K562 (cell line): Measurements from ENCODE around the gene ASPRV1. TPM values are rescaled to one million over a fixed set of nuclear protein-coding genes. Genes with fewer than 3 reads are reported as not detected.

Source experiments
- ATAC-seq: fragments of 200-7000 bp; cut with Tn5 transposase; 3 replicates; pipeline ENCODE4 v1.9.1; 2020; ENCODE audit warnings: moderate library complexity
- BruUV-seq: library from RNA; stranded (reverse); fragments of 400-500 nt; replicated peaks from 2 replicates; lab custom pipeline; 2021; lab: Mats Ljungman, UMichigan
- CTCF ChIA-PET: fragments of 300-600 bp; formaldehyde crosslinking; extraction: SDS; loops from one replicate; lab custom pipeline; 2021; ENCODE audit warnings: low intra/inter-chr PET ratio; lab: Yijun Ruan, JAX
- POLR2A ChIA-PET: fragments of 300-600, 350-650 bp; sonication (Branson Sonifier 250); formaldehyde crosslinking; extraction: SDS; loops from one replicate; lab custom pipeline; 2021; ENCODE audit warnings: antibody characterized with exemption, inconsistent platforms; lab: Yijun Ruan, JAX
- DNase-seq, 4 experiments: peaks; one replicate each; pipeline versions ENCODE4 v3.0.0 to v3.0.0-alpha.2; 2011 to 2018; ENCODE audit warnings: low spot score in 3 of 4, mixed read lengths in 3 of 4; ENCODE audit errors: extremely low read depth in 1 of 4
- FAIRE-seq: peaks from 2 replicates; lab custom pipeline; 2011; peaks lifted over from hg19 to GRCh38; lab: Jason Lieb, UNC
- H2AFZ ChIP-seq: 2 replicates; pipeline ENCODE4 v1.6.0; 2011; ENCODE audit warnings: low read depth, low read length, control low read depth, inconsistent platforms
- H3K27ac ChIP-seq: fragments of 200-600 bp; 3 replicates; pipeline ENCODE4 v1.8.0; 2011; ENCODE audit warnings: low read depth, mild to moderate bottlenecking, control low read depth, inconsistent platforms, low read length, moderate library complexity, mixed read lengths; ENCODE audit errors: extremely low read depth
- H3K27me3 ChIP-seq, 2 experiments: fragments of 300-600 bp in 1 of 2; 2 replicates in 1 of 2; 3 replicates in 1 of 2; pipeline versions ENCODE4 v1.6.0 to v1.8.0; 2011; ENCODE audit warnings: inconsistent platforms in 2 of 2, low read length in 2 of 2, mild to moderate bottlenecking in 1 of 2, mixed read lengths in 1 of 2, moderate library complexity in 1 of 2; ENCODE audit not compliant: control insufficient read depth in 2 of 2, insufficient read depth in 2 of 2
- H3K36me3 ChIP-seq: fragments of 300-600 bp; 3 replicates; pipeline ENCODE4 v1.8.0; 2011; ENCODE audit warnings: mild to moderate bottlenecking, low read length, inconsistent platforms; ENCODE audit not compliant: control insufficient read depth, insufficient read depth
- H3K4me1 ChIP-seq, 2 experiments: fragments of 200-600 bp in 1 of 2; replicated peaks in 1 of 2; 2 replicates in 1 of 2; 3 replicates in 1 of 2; pipeline versions ENCODE4 v1.5.1 to v1.8.0; 2011; ENCODE audit warnings: inconsistent platforms in 2 of 2, low read length in 2 of 2, mild to moderate bottlenecking in 1 of 2, mixed read lengths in 1 of 2, moderate library complexity in 1 of 2; ENCODE audit not compliant: control insufficient read depth in 2 of 2, insufficient read depth in 2 of 2
- H3K4me2 ChIP-seq: 2 replicates; pipeline ENCODE4 v1.6.1; 2011; ENCODE audit warnings: low read length, control low read depth, inconsistent platforms, mixed read lengths; ENCODE audit not compliant: insufficient read depth
- H3K4me3 ChIP-seq: fragments of 200-600 bp; sonication (generic), shearing (Covaris generic); 2 replicates; pipeline ENCODE4 v1.5.1; 2016; ENCODE audit warnings: control low read depth, inconsistent platforms
- H3K79me2 ChIP-seq: fragments of 200-600 bp; 3 replicates; pipeline ENCODE4 v1.8.0; 2011; ENCODE audit warnings: low read length, inconsistent platforms; ENCODE audit not compliant: control insufficient read depth, insufficient read depth
- H3K9ac ChIP-seq, 2 experiments: 2 replicates each; pipeline versions ENCODE4 v1.6.0 to v1.6.1; 2011; ENCODE audit warnings: low read depth in 2 of 2, low read length in 2 of 2, control low read depth in 1 of 2, inconsistent platforms in 1 of 2, mild to moderate bottlenecking in 1 of 2, mixed read lengths in 1 of 2; ENCODE audit not compliant: insufficient read depth in 1 of 2
- H3K9me1 ChIP-seq: one replicate; pipeline ENCODE4 v1.6.0; 2011; ENCODE audit warnings: inconsistent platforms, mild to moderate bottlenecking, low read length, moderate library complexity; ENCODE audit not compliant: control insufficient read depth, insufficient read depth
- H3K9me3 ChIP-seq: replicated peaks from 2 replicates; pipeline ENCODE4 v1.5.1; 2011; ENCODE audit warnings: low read depth, low read length, inconsistent platforms; ENCODE audit not compliant: control insufficient read depth, insufficient read depth
- H4K20me1 ChIP-seq: replicated peaks from 2 replicates; pipeline ENCODE4 v1.6.1; 2011; ENCODE audit warnings: low read length, inconsistent platforms, mixed read lengths; ENCODE audit not compliant: control insufficient read depth, insufficient read depth
- AFF4 ChIP-seq: sonication (generic); formaldehyde crosslinking; IDR thresholded peaks from 2 replicates; pipeline ENCODE4 v1.8.0; 2023; ENCODE audit warnings: mild to moderate bottlenecking, missing genetic modification reagents
- ASH1L ChIP-seq: fragments of 450-650 bp; IDR thresholded peaks from 2 replicates; pipeline ENCODE4 v1.6.1; 2018; ENCODE audit warnings: borderline replicate concordance, mild to moderate bottlenecking, low read depth; ENCODE audit not compliant: partially characterized antibody
- ATF4 ChIP-seq: fragments of 450-650 bp; formaldehyde crosslinking; IDR thresholded peaks from 2 replicates; pipeline ENCODE4 v1.4.0; 2022; ENCODE audit warnings: mild to moderate bottlenecking, moderate library complexity
- HDAC6 ChIP-seq: IDR thresholded peaks from 2 replicates; pipeline ENCODE4 v1.6.1; 2012; ENCODE audit warnings: low read depth, mild to moderate bottlenecking, control low read depth, inconsistent platforms, low read length, moderate library complexity
- HMG20A ChIP-seq: fragments of 450-650 bp; formaldehyde crosslinking; conservative IDR thresholded peaks from 2 replicates; pipeline ENCODE4 v1.4.0; 2020; ENCODE audit warnings: mild to moderate bottlenecking, mixed read lengths
- MAFK ChIP-seq: IDR thresholded peaks from 2 replicates; pipeline ENCODE4 v1.6.1; 2011; ENCODE audit warnings: low read length, improper control_type of control experiment
- MITF ChIP-seq: IDR thresholded peaks from 2 replicates; pipeline ENCODE4 v1.6.1; 2014; ENCODE audit warnings: antibody characterized with exemption
- RFX1 ChIP-seq: fragments of 450-650 bp; IDR thresholded peaks from 2 replicates; pipeline ENCODE4 v1.6.1; 2016; ENCODE audit warnings: mild to moderate bottlenecking, moderate library complexity
- ZNF24 ChIP-seq: fragments of 450-650 bp; IDR thresholded peaks from 2 replicates; pipeline ENCODE4 v1.6.1; 2016
- WGBS: fragments of 100-300 bp; shearing (Covaris generic); methylation state at CpG from one replicate; pipeline ENCODE4 v1.1.6; 2016; ENCODE audit warnings: low coverage, mixed read lengths; ENCODE audit not compliant: insufficient coverage; ENCODE audit errors: missing lambda C conversion rate; 5-methylcytosine and 5-hydroxymethylcytosine counted together
- in situ Hi-C: fragments of 300-500 bp; cut with MboI; formaldehyde crosslinking; loops from 4 replicates; pipeline ENCODE4 v1.15.0; 2018; ENCODE audit warnings: inconsistent platforms, mixed read lengths
- intact Hi-C: fragments of 100-400 bp; cut with micrococcal nuclease; formaldehyde crosslinking; loops from 2 replicates; pipeline ENCODE4 v1.14.2; 2022
- polyA plus RNA-seq, 8 experiments: library from polyadenylated mRNA; depleted of rRNA in 4 of 8; stranded (reverse) in 5 of 8; unstranded in 3 of 8; fragments of >200 nt; fragmentation: Nextera tagmentation in 2 of 8; fragmentation: Illumina TruSeq in 1 of 8; extraction: Ambion mirVana in 2 of 8; extraction: Trizol in 1 of 8; gene quantifications; 2 replicates each; pipeline versions ENCODE4 v1.2.1 to v1.2.3, GENCODE V29; 2011 to 2014; ENCODE audit warnings: inconsistent platforms in 1 of 8, missing spikeins in 1 of 8
- total RNA-seq, 7 experiments: library from RNA; depleted of rRNA in 6 of 7; stranded (reverse); fragments of >200 nt in 6 of 7; fragmentation: Illumina TruSeq in 2 of 7; extraction: Trizol in 2 of 7; gene quantifications; 2 replicates each; pipeline versions ENCODE4 v1.2.1 to v1.2.3, GENCODE V29; 2011 to 2021; ENCODE audit warnings: low replicate concordance in 1 of 7

Gene ASPRV1
- total and polyA plus RNA-seq, 9 of the 15 experiments (the other 6 are each of a cell fraction or from before 2014, with no cell fraction given) = 0.17 to 0.72 (median 0.47) TPM; not detected in 1

- Histone ChIP-seq H3K36me3 (no peaks in the 10 kb centered on the region), H3K4me3 (no peak overlapping the region), H3K9me1 (no peaks in the 10 kb centered on the region), H3K27me3 (no peaks in the 10 kb centered on the region), H4K20me1 (no peaks in the 10 kb centered on the region), H3K27ac (no peak overlapping the region), H2AFZ (no peak overlapping the region), H3K79me2 (no peaks in the 10 kb centered on the region), H3K9ac (no peak overlapping the region), H3K9me3 (no peaks in the 10 kb centered on the region), H3K4me1 (peaks cover 0 to 8% of the 10 kb centered on the region in 2 experiments; a peak in 3 of 5 replicates), H3K4me2 (no peak overlapping the region)
- intact Hi-C loops = no loop called here
- ChIA-PET POLR2A (interaction anchor here (1.0 to 1.6 kb wide), 2 partner anchors 15 to 84 kb away, joined by 3 to 4 read pairs; no protein-coding TSS in a partner anchor), CTCF (no interaction called here)
- in situ Hi-C loops = no loop called here
- DNase-seq (no peak), FAIRE-seq (no peak), ATAC-seq (no peak)
- WGBS = 61% methylated on average over 6 of the region's 6 CpGs
- no TSS peak for BruUV-seq
- TF ChIP-seq RFX1 (no peak), HMG20A (CRISPR knock-in tag) (no peak), MAFK (no peak), HDAC6 (no peak), ATF4 (no peak), ZNF24 (no peak), MITF (no peak), ASH1L (no peak), AFF4 (CRISPR knock-in tag) (no peak)
Measured at GRCh38 chr2:69958480-69958879, 3.0 kb downstream of the ASPRV1 start.
